ENCODE data around the gene CCND2.
A peak's percentile ranks its signal among the peaks of the same experiment; 100 is the strongest.

The CCND2 gene

DNA sequence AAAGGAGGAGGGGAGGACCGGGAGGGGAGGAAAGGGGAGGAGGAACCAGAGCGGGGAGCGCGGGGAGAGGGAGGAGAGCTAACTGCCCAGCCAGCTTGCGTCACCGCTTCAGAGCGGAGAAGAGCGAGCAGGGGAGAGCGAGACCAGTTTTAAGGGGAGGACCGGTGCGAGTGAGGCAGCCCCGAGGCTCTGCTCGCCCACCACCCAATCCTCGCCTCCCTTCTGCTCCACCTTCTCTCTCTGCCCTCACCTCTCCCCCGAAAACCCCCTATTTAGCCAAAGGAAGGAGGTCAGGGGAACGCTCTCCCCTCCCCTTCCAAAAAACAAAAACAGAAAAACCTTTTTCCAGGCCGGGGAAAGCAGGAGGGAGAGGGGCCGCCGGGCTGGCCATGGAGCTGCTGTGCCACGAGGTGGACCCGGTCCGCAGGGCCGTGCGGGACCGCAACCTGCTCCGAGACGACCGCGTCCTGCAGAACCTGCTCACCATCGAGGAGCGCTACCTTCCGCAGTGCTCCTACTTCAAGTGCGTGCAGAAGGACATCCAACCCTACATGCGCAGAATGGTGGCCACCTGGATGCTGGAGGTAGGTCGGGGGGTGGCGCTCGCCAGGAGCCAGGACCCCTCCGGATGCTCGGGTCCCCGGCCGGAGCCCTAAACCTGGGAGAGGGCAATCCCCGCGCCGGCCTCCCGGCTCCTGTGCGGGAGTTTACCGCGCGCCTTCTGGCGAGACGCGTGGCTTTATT is at the start of gene CCND2:
Gene CCND2, plus strand, starts transcription at position 111 of the 744 bp plus-strand sequence. Its CDS starts 279 bp downstream, at position 390.
- peaks cover 0 to 6% of the 10 kb centered on the region in 2 donors for H3K36me3 ChIP-seq (ENCODE audit: control insufficient read depth in 1 of 2, insufficient read depth in 2 of 2, low read length in 2 of 2)
- peak within 1 kb of the TSS; percentile 97 for H3K27ac ChIP-seq (ENCODE audit: low read length)
- no peaks in the 10 kb centered on the region for H3K27me3 ChIP-seq (ENCODE audit: low read depth, low read length)
- H3K9me3 ChIP-seq (ENCODE audit: control insufficient read depth in 1 of 2, low read length in 2 of 2), result no peaks in the 10 kb centered on the region
- peak within 1 kb of the TSS; percentile 91 to 99 for H3K4me3 ChIP-seq (ENCODE audit: low read depth in 1 of 2, low read length in 2 of 2)
- H3K4me1 ChIP-seq (ENCODE audit: control insufficient read depth in 1 of 2, insufficient read depth in 2 of 2, low read length in 2 of 2), result peaks cover 26 to 39% of the 10 kb centered on the region in 2 donors

GRCh38 chr12:4224206-4224889 is 49.2 kb upstream of the CCND2 start:
- Histone ChIP-seq H3K4me1 (ENCODE audit: control insufficient read depth in 1 of 2, insufficient read depth in 2 of 2, low read length in 2 of 2) (no peaks in the 10 kb centered on the region), H3K27me3 (ENCODE audit: low read depth, low read length) (no peaks in the 10 kb centered on the region), H3K4me3 (ENCODE audit: low read depth in 1 of 2, low read length in 2 of 2) (no peak overlapping the region), H3K9me3 (ENCODE audit: control insufficient read depth in 1 of 2, low read length in 2 of 2) (no peaks in the 10 kb centered on the region), H3K36me3 (ENCODE audit: control insufficient read depth in 1 of 2, insufficient read depth in 2 of 2, low read length in 2 of 2) (no peaks in the 10 kb centered on the region), H3K27ac (ENCODE audit: low read length) (no peak overlapping the region)

DNA sequence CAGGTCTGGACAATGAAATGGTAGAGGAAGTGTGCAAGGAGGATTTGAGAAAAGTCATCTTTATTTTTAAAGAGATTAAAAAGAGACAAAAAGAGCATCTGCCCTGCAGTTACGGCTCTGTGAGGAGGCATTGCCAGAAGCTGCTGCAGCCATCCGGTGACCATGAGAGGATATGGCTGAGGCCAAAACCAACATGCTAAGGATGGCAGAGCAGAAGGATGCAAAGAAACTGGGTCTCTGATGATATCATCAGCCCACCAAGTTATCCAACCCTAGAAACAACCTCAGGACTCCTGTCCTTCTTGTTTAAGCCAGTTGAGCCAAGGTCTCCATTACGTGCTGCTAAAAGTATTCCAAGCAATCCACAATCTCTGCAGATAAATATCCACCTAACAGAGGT is 48.0 kb upstream of the CCND2 start:
- Histone ChIP-seq H3K27me3 (ENCODE audit: low read depth, low read length) (no peaks in the 10 kb centered on the region), H3K27ac (ENCODE audit: low read length) (no peak overlapping the region), H3K4me3 (ENCODE audit: low read depth in 1 of 2, low read length in 2 of 2) (no peak overlapping the region), H3K36me3 (ENCODE audit: control insufficient read depth in 1 of 2, insufficient read depth in 2 of 2, low read length in 2 of 2) (no peaks in the 10 kb centered on the region), H3K4me1 (ENCODE audit: control insufficient read depth in 1 of 2, insufficient read depth in 2 of 2, low read length in 2 of 2) (no peaks in the 10 kb centered on the region), H3K9me3 (ENCODE audit: control insufficient read depth in 1 of 2, low read length in 2 of 2) (no peaks in the 10 kb centered on the region)

- H3K4me1 ChIP-seq (ENCODE audit: control insufficient read depth in 1 of 2, insufficient read depth in 2 of 2, low read length in 2 of 2), result no peaks in the 10 kb centered on the region
- no peak overlapping the region for H3K4me3 ChIP-seq (ENCODE audit: low read depth in 1 of 2, low read length in 2 of 2)
- H3K27me3 ChIP-seq (ENCODE audit: low read depth, low read length), result no peaks in the 10 kb centered on the region
- no peaks in the 10 kb centered on the region for H3K9me3 ChIP-seq (ENCODE audit: control insufficient read depth in 1 of 2, low read length in 2 of 2)
- no peak overlapping the region for H3K27ac ChIP-seq (ENCODE audit: low read length)
- H3K36me3 ChIP-seq (ENCODE audit: control insufficient read depth in 1 of 2, insufficient read depth in 2 of 2, low read length in 2 of 2), result no peaks in the 10 kb centered on the region
Measured at GRCh38 chr12:4227046-4227445, 46.5 kb upstream of the CCND2 start.

DNA sequence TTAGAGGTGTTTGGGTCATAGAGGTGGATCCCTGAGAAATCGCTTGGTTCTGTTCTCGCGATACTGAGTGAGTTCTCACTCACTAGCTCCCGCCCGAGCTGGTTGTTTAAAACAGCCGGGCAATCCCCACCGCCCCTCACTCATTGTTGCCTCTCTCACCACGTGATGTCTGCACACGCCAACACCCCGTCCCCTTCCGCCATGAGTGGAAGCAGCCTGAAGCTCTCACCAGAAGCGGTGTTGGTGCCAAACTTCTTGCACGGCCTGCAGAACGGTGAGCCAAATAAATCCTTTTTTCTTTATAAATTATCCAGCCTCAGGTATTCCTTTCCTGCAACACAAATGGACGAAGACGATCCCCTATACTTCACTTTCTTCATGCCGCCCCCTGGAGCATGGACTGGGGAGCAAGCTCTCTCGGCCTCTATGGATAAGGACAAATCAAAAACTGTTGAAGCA is 45.4 kb upstream of the CCND2 start:
- Histone ChIP-seq H3K4me3 (ENCODE audit: low read depth in 1 of 2, low read length in 2 of 2) (no peak overlapping the region), H3K27ac (ENCODE audit: low read length) (no peak overlapping the region), H3K4me1 (ENCODE audit: control insufficient read depth in 1 of 2, insufficient read depth in 2 of 2, low read length in 2 of 2) (no peaks in the 10 kb centered on the region), H3K9me3 (ENCODE audit: control insufficient read depth in 1 of 2, low read length in 2 of 2) (no peaks in the 10 kb centered on the region), H3K36me3 (ENCODE audit: control insufficient read depth in 1 of 2, insufficient read depth in 2 of 2, low read length in 2 of 2) (no peaks in the 10 kb centered on the region), H3K27me3 (ENCODE audit: low read depth, low read length) (no peaks in the 10 kb centered on the region)

- Histone ChIP-seq H3K4me3 (ENCODE audit: low read depth in 1 of 2, low read length in 2 of 2) (no peak overlapping the region), H3K4me1 (ENCODE audit: control insufficient read depth in 1 of 2, insufficient read depth in 2 of 2, low read length in 2 of 2) (no peaks in the 10 kb centered on the region), H3K36me3 (ENCODE audit: control insufficient read depth in 1 of 2, insufficient read depth in 2 of 2, low read length in 2 of 2) (no peaks in the 10 kb centered on the region), H3K27ac (ENCODE audit: low read length) (no peak overlapping the region), H3K27me3 (ENCODE audit: low read depth, low read length) (no peaks in the 10 kb centered on the region), H3K9me3 (ENCODE audit: control insufficient read depth in 1 of 2, low read length in 2 of 2) (no peaks in the 10 kb centered on the region)
Measured at GRCh38 chr12:4230526-4230925, 43.0 kb upstream of the CCND2 start.

- H3K9me3 ChIP-seq (ENCODE audit: control insufficient read depth in 1 of 2, low read length in 2 of 2), result peaks cover 4 to 7% of the 10 kb centered on the region in 2 donors
- H3K4me1 ChIP-seq (ENCODE audit: control insufficient read depth in 1 of 2, insufficient read depth in 2 of 2, low read length in 2 of 2), result no peaks in the 10 kb centered on the region
- no peaks in the 10 kb centered on the region for H3K27me3 ChIP-seq (ENCODE audit: low read depth, low read length)
- H3K4me3 ChIP-seq (ENCODE audit: low read depth in 1 of 2, low read length in 2 of 2), result no peak overlapping the region
- H3K27ac ChIP-seq (ENCODE audit: low read length), result no peak overlapping the region
- H3K36me3 ChIP-seq (ENCODE audit: control insufficient read depth in 1 of 2, insufficient read depth in 2 of 2, low read length in 2 of 2), result no peaks in the 10 kb centered on the region
Measured at GRCh38 chr12:4238577-4238976, 35.0 kb upstream of the CCND2 start.

- no peaks in the 10 kb centered on the region for H3K36me3 ChIP-seq (ENCODE audit: control insufficient read depth in 1 of 2, insufficient read depth in 2 of 2, low read length in 2 of 2)
- peaks cover 4 to 7% of the 10 kb centered on the region in 2 donors for H3K9me3 ChIP-seq (ENCODE audit: control insufficient read depth in 1 of 2, low read length in 2 of 2)
- H3K4me3 ChIP-seq (ENCODE audit: low read depth in 1 of 2, low read length in 2 of 2), result no peak overlapping the region
- no peak overlapping the region for H3K27ac ChIP-seq (ENCODE audit: low read length)
- no peaks in the 10 kb centered on the region for H3K27me3 ChIP-seq (ENCODE audit: low read depth, low read length)
- H3K4me1 ChIP-seq (ENCODE audit: control insufficient read depth in 1 of 2, insufficient read depth in 2 of 2, low read length in 2 of 2), result no peaks in the 10 kb centered on the region
Measured at GRCh38 chr12:4239746-4240145, 33.8 kb upstream of the CCND2 start.

- no peak overlapping the region for H3K4me3 ChIP-seq (ENCODE audit: low read depth in 1 of 2, low read length in 2 of 2)
- no peaks in the 10 kb centered on the region for H3K36me3 ChIP-seq (ENCODE audit: control insufficient read depth in 1 of 2, insufficient read depth in 2 of 2, low read length in 2 of 2)
Measured at GRCh38 chr12:4240161-4240783, 33.3 kb upstream of the CCND2 start.

GRCh38 chr12:4240981-4241380 is 32.6 kb upstream of the CCND2 start:
- Histone ChIP-seq H3K4me1 (ENCODE audit: control insufficient read depth in 1 of 2, insufficient read depth in 2 of 2, low read length in 2 of 2) (no peaks in the 10 kb centered on the region), H3K4me3 (ENCODE audit: low read depth in 1 of 2, low read length in 2 of 2) (no peak overlapping the region), H3K9me3 (ENCODE audit: control insufficient read depth in 1 of 2, low read length in 2 of 2) (peaks cover 4 to 7% of the 10 kb centered on the region in 2 donors), H3K27ac (ENCODE audit: low read length) (no peak overlapping the region), H3K27me3 (ENCODE audit: low read depth, low read length) (no peaks in the 10 kb centered on the region), H3K36me3 (ENCODE audit: control insufficient read depth in 1 of 2, insufficient read depth in 2 of 2, low read length in 2 of 2) (no peaks in the 10 kb centered on the region)

More at GRCh38 chr12:4240161-4240783, 33.3 kb upstream of the CCND2 start:
- Histone ChIP-seq H3K9me3 (ENCODE audit: control insufficient read depth in 1 of 2, low read length in 2 of 2) (peaks cover 4 to 7% of the 10 kb centered on the region in 2 donors), H3K4me1 (ENCODE audit: control insufficient read depth in 1 of 2, insufficient read depth in 2 of 2, low read length in 2 of 2) (no peaks in the 10 kb centered on the region), H3K27ac (ENCODE audit: low read length) (no peak overlapping the region), H3K27me3 (ENCODE audit: low read depth, low read length) (no peaks in the 10 kb centered on the region)

GRCh38 chr12:4241592-4241991 is 32.0 kb upstream of the CCND2 start:
- Histone ChIP-seq H3K4me1 (ENCODE audit: control insufficient read depth in 1 of 2, insufficient read depth in 2 of 2, low read length in 2 of 2) (peaks cover 0 to 3% of the 10 kb centered on the region in 2 donors), H3K4me3 (ENCODE audit: low read depth in 1 of 2, low read length in 2 of 2) (no peak overlapping the region), H3K9me3 (ENCODE audit: control insufficient read depth in 1 of 2, low read length in 2 of 2) (peaks cover 4 to 7% of the 10 kb centered on the region in 2 donors), H3K27me3 (ENCODE audit: low read depth, low read length) (no peaks in the 10 kb centered on the region), H3K36me3 (ENCODE audit: control insufficient read depth in 1 of 2, insufficient read depth in 2 of 2, low read length in 2 of 2) (no peaks in the 10 kb centered on the region), H3K27ac (ENCODE audit: low read length) (no peak overlapping the region)
